Choroid plexus epithelial cell (primary cell): ENCODE measurements around the gene CITED4.

Experiments
- DNase-seq: peaks from one replicate; pipeline ENCODE4 v3.0.0-alpha.2; 2010; ENCODE audit warnings: low read depth
- H3K4me3 ChIP-seq: 2 replicates; pipeline ENCODE4 v1.5.1; 2011; ENCODE audit warnings: low read depth, mild to moderate bottlenecking, control low read depth, low read length, moderate library complexity
- CTCF ChIP-seq: conservative IDR thresholded peaks from 2 replicates; pipeline ENCODE4 v1.5.1; 2011; ENCODE audit warnings: low read depth, mild to moderate bottlenecking, control low read depth, inconsistent platforms, low read length, moderate library complexity

CITED4 gene

GRCh38 chr1:40877698-40878097 lies 15.5 kb upstream of the CITED4 start:
- DNase-seq: peak; percentile 93

GRCh38 chr1:40876891-40877290 lies 14.7 kb upstream of the CITED4 start:
- H3K4me3 ChIP-seq: no peak overlapping the region
- no peak for TF ChIP-seq CTCF
- no peak for DNase-seq

More at GRCh38 chr1:40877698-40878097, 15.5 kb upstream of the CITED4 start:
- TF ChIP-seq CTCF: no peak
- H3K4me3 ChIP-seq: no peak overlapping the region

- no peak for TF ChIP-seq CTCF
- DNase-seq: no peak
- no peak overlapping the region for H3K4me3 ChIP-seq
Observed at GRCh38 chr1:40876436-40876761, 14.2 kb upstream of the CITED4 start.

DNA sequence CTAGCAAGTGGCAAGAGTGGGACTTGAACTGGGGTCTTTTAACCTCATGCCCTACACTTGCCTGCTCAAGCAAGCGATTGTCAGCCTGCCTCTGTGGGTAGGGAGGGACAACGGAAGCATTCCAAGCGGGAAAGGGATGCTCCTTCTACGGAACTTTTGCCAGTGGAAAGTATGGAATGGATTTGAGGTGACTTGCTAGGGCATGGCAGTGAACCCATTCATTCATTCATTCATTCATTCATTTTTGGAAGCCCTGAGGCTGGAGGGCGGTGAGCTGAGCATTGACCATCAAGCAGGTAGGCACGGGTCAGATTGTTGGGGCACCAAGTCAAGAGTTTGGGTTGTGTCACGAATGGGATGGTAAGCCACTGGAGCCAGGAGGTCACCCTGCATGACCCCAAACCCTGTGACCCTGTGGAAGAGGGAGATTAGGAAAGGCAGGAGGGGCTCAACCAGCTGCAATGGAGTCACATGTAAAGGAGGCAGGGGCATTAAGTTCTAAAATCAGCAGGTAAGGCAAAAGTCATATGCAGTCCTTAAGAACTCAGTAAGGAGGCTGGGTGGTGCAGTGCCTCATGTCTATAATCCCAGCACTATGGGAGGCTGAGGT lies 11.8 kb upstream of the CITED4 start:
- TF ChIP-seq CTCF: no peak
- no peak overlapping the region for H3K4me3 ChIP-seq
- no peak for DNase-seq

DNA sequence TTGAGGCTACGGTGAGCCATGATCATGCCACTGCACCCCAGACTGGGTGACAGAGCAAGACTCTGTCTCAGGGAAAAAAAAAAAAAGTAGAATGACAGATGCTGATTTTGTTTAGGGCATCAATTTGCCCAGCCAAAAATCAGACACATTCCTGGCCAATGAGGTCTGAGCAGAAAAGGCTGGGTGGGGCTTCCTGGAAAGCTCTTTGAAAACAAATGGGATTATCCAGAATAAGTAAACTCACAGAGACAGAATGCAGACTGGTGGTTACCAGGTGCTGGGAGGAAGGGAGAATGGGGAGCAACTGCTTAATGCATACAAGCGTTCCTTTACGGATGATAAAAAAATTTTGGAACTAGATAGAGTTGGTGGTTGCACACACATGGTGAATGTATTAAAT lies 10.1 kb upstream of the CITED4 start:
- TF ChIP-seq CTCF: no peak

GRCh38 chr1:40870135-40870728 lies 8.1 kb upstream of the CITED4 start:
- TF ChIP-seq CTCF: no peak
- no peak overlapping the region for H3K4me3 ChIP-seq
- peak; percentile 14 for DNase-seq

More for the DNA sequence above, 10.1 kb upstream of the CITED4 start:
- no peak for DNase-seq
- no peak overlapping the region for H3K4me3 ChIP-seq
